HCT116 (cell line): ENCODE results near the gene MICAL1. TPM values are rescaled to one million over a fixed set of nuclear protein-coding genes. Genes with fewer than 3 reads are reported as not detected.

Source experiments
- ATAC-seq: fragments of 200-7000 bp; cut with Tn5 transposase; 2 replicates; pipeline ENCODE4 v1.9.1; 2020; ENCODE audit warnings: mild to moderate bottlenecking, moderate library complexity
- BruUV-seq: library from RNA; stranded (reverse); fragments of 400-500 nt; replicated peaks from 2 replicates; lab custom pipeline; 2021; lab: Mats Ljungman, UMichigan
- CTCF ChIA-PET: fragments of 300-600 bp; sonication (Branson Sonifier 250); formaldehyde crosslinking; loops from one replicate; lab custom pipeline; 2021; ENCODE audit warnings: antibody characterized with exemption; lab: Charles Lee
- POLR2A ChIA-PET: fragments of 300-600, 350-600 bp; sonication (Branson Sonifier 250); formaldehyde crosslinking; loops from one replicate; lab custom pipeline; 2021; ENCODE audit warnings: antibody characterized with exemption; lab: Charles Lee
- RAD21 ChIA-PET, 2 experiments: fragments of 300-600 bp; sonication (Branson Sonifier 250); formaldehyde crosslinking; loops; one replicate each; lab custom pipeline; 2023; ENCODE audit warnings: low total read pairs in 2 of 2; ENCODE audit not compliant: uncharacterized antibody in 2 of 2, unreplicated experiment in 2 of 2, low non-redundant PET in 1 of 2; lab: Charles Lee
- DNase-seq: peaks from one replicate; pipeline ENCODE4 v3.0.0-alpha.2; 2010; ENCODE audit warnings: low read depth, low spot score
- H2AFZ ChIP-seq: fragments of 200-600 bp; shearing (Covaris generic), sonication (generic); 2 replicates; pipeline ENCODE4 v1.6.1; 2017; ENCODE audit warnings: low read depth, mixed run types, mixed read lengths, antibody characterized with exemption, low read length; ENCODE audit not compliant: poor library complexity, severe bottlenecking
- H3K27ac ChIP-seq: 2 replicates; pipeline ENCODE4 v1.5.1; 2012; ENCODE audit warnings: low read depth, low read length
- H3K27me3 ChIP-seq: fragments of 200-600 bp; sonication (generic); 2 replicates; pipeline ENCODE4 v1.6.1; 2016; ENCODE audit warnings: mixed run types, low read length, mixed read lengths; ENCODE audit not compliant: insufficient read depth
- H3K36me3 ChIP-seq, 2 experiments: fragments of 200-500 bp in 1 of 2; fragments of 200-600 bp in 1 of 2; sonication (Bioruptor generic) in 1 of 2; sonication (generic) in 1 of 2; 2 replicates each; pipeline versions ENCODE4 v1.5.1 to v1.6.1; 2014 to 2016; ENCODE audit warnings: low read length in 2 of 2, inconsistent platforms in 1 of 2, mixed read lengths in 1 of 2, mixed run types in 1 of 2; ENCODE audit not compliant: insufficient read depth in 2 of 2, control insufficient read depth in 1 of 2
- H3K4me1 ChIP-seq, 2 experiments: fragments of 200-600 bp in 1 of 2; sonication (generic) in 1 of 2; 2 replicates each; pipeline versions ENCODE4 v1.5.1 to v1.6.1; 2012 to 2017; ENCODE audit warnings: low read length in 2 of 2, inconsistent platforms in 1 of 2, mild to moderate bottlenecking in 1 of 2, mixed read lengths in 1 of 2, mixed run types in 1 of 2, moderate library complexity in 1 of 2; ENCODE audit not compliant: insufficient read depth in 2 of 2, control insufficient read depth in 1 of 2
- H3K4me2 ChIP-seq: fragments of 200-600 bp; sonication (generic); 2 replicates; pipeline ENCODE4 v1.6.1; 2017; ENCODE audit warnings: mixed run types, low read length, mixed read lengths
- H3K4me3 ChIP-seq, 2 experiments: fragments of 200-600 bp in 1 of 2; sonication (generic) in 1 of 2; replicated peaks in 1 of 2; 2 replicates each; pipeline ENCODE4 v1.5.1; 2011 to 2016; ENCODE audit warnings: low read length in 2 of 2, control low read depth in 1 of 2, low read depth in 1 of 2, mild to moderate bottlenecking in 1 of 2, mixed read lengths in 1 of 2, mixed run types in 1 of 2
- H3K79me2 ChIP-seq: fragments of 200-600 bp; sonication (generic); 2 replicates; pipeline ENCODE4 v1.6.1; 2017; ENCODE audit warnings: mild to moderate bottlenecking, mixed run types, low read length, moderate library complexity, mixed read lengths; ENCODE audit not compliant: insufficient read depth
- H3K9ac ChIP-seq: fragments of 200-600 bp; sonication (generic); 2 replicates; pipeline ENCODE4 v1.6.1; 2016; ENCODE audit warnings: low read length, mixed read lengths
- H3K9me2 ChIP-seq: fragments of 200-600 bp; sonication (generic), shearing (Covaris generic); 2 replicates; pipeline ENCODE4 v1.6.1; 2017; ENCODE audit warnings: mixed run types, mild to moderate bottlenecking, moderate library complexity; ENCODE audit not compliant: insufficient read depth
- H3K9me3 ChIP-seq, 2 experiments: fragments of 200-500 bp in 1 of 2; fragments of 200-600 bp in 1 of 2; sonication (Bioruptor generic) in 1 of 2; sonication (generic) in 1 of 2; 2 replicates each; pipeline ENCODE4 v1.6.1; 2014 to 2017; ENCODE audit warnings: low read length in 2 of 2, mixed read lengths in 2 of 2, inconsistent platforms in 1 of 2, low read depth in 1 of 2, mild to moderate bottlenecking in 1 of 2, mixed run types in 1 of 2, moderate library complexity in 1 of 2; ENCODE audit not compliant: control insufficient read depth in 1 of 2, insufficient read depth in 1 of 2
- H4K20me1 ChIP-seq: fragments of 200-600 bp; sonication (generic), shearing (Covaris generic); 2 replicates; pipeline ENCODE4 v1.6.1; 2017; ENCODE audit warnings: mixed run types, mild to moderate bottlenecking, moderate library complexity; ENCODE audit not compliant: insufficient read depth
- ATF3 ChIP-seq: IDR thresholded peaks from 2 replicates; pipeline ENCODE4 v1.6.1; 2012
- CTCF ChIP-seq, 3 experiments: fragments of 200-600 bp in 1 of 3; sonication (generic) in 1 of 3; IDR thresholded peaks in 2 of 3; conservative IDR thresholded peaks in 1 of 3; 2 replicates each; pipeline ENCODE4 v1.5.1; 2012 to 2017; ENCODE audit warnings: low read depth in 2 of 3, low read length in 2 of 3, antibody characterized with exemption in 1 of 3, borderline replicate concordance in 1 of 3, control low read depth in 1 of 3, mild to moderate bottlenecking in 1 of 3, mixed read lengths in 1 of 3, mixed run types in 1 of 3, moderate library complexity in 1 of 3; ENCODE audit not compliant: insufficient read depth in 1 of 3
- EGR1 ChIP-seq: IDR thresholded peaks from 2 replicates; pipeline ENCODE4 v1.6.1; 2012; ENCODE audit warnings: low read depth
- ELF1 ChIP-seq: IDR thresholded peaks from 2 replicates; pipeline ENCODE4 v1.6.1; 2012; ENCODE audit warnings: low read depth, borderline replicate concordance
- EZH2phosphoT487 ChIP-seq: fragments of 200-600 bp; IDR thresholded peaks from 2 replicates; pipeline ENCODE4 v1.6.1; 2018; ENCODE audit warnings: antibody characterized with exemption, borderline replicate concordance
- FOSL1 ChIP-seq: IDR thresholded peaks from 2 replicates; pipeline ENCODE4 v1.6.1; 2012; ENCODE audit warnings: low read depth
- MAX ChIP-seq: IDR thresholded peaks from 2 replicates; pipeline ENCODE4 v1.6.1; 2012
- RAD21 ChIP-seq: IDR thresholded peaks from 2 replicates; pipeline ENCODE4 v1.6.1; 2012; ENCODE audit warnings: low read depth, mild to moderate bottlenecking
- SIN3A ChIP-seq: IDR thresholded peaks from 2 replicates; pipeline ENCODE4 v1.6.1; 2012; ENCODE audit warnings: low read depth
- SP1 ChIP-seq: IDR thresholded peaks from 2 replicates; pipeline ENCODE4 v1.6.1; 2012; ENCODE audit warnings: low read depth
- SRF ChIP-seq: IDR thresholded peaks from 2 replicates; pipeline ENCODE4 v1.6.1; 2012; ENCODE audit warnings: low read depth
- TCF7L2 ChIP-seq: IDR thresholded peaks from 2 replicates; pipeline ENCODE4 v1.7.0; 2011; ENCODE audit warnings: borderline replicate concordance, inconsistent platforms; ENCODE audit not compliant: insufficient read depth, insufficient read length; ENCODE audit errors: extremely low read depth
- YY1 ChIP-seq: IDR thresholded peaks from 2 replicates; pipeline ENCODE4 v1.6.1; 2011; ENCODE audit warnings: low read length, low read depth, moderate library complexity, mild to moderate bottlenecking; ENCODE audit not compliant: insufficient replicate concordance; ENCODE audit errors: extremely low read depth
- intact Hi-C: fragments of 100-400 bp; cut with micrococcal nuclease; formaldehyde crosslinking; loops from 2 replicates; pipeline ENCODE4 v1.10.0; 2022
- total RNA-seq: library from RNA; stranded (reverse); gene quantifications from one replicate; pipeline ENCODE4 v1.2.1, GENCODE V29; 2021; ENCODE audit not compliant: unreplicated experiment
- TF ChIP-seq, protein P1 (sequence below): IDR thresholded peaks from 2 replicates; pipeline ENCODE4 v1.6.1; 2011; ENCODE audit warnings: mild to moderate bottlenecking, low read length, moderate library complexity; ENCODE audit not compliant: insufficient replicate concordance; ENCODE audit errors: extremely low read depth

Gene MICAL1
- total RNA-seq, 1 experiment from 2014 or later = 23.9 TPM

DNA sequence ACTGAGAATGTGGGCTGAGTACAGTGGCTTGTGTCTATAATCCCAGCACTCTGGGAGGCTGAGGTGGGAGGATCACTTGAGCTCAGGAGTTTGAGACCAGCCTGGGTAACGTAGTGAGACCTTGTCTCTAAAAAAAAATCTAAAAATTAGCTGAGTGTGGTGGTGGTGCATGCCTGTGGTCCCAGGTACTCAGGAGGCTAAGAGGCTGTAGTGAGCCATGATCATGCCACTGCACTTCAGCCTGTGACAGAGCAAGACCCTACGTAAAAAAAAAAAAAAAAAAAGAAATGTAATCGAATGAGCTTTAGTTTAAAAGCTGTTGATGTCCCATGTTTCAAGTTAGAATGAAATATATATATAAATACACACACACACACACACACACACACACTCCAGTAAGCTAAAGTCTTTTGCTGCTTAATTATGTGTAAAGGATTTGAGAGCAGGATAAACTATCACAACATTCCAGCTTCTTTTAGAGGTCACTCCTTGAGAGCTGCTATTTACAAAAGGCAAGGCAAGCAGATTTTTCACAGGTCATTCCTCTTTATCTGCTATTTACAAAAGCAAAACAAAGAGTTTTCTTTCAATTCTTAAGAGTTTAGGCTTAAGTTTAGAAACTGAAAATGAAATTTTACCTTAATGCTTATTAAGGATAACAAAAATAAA is 4.7 kb upstream of the MICAL1 start:
- BruUV-seq = no TSS peak
- ATAC-seq = no peak
- CTCF ChIA-PET = interaction anchor here (1.2 kb wide), 1 partner anchor 272 kb away, joined by 3 read pairs; no protein-coding TSS in a partner anchor

More for the DNA sequence above, 4.7 kb upstream of the MICAL1 start:
- no peaks in the 10 kb centered on the region for H3K27me3 ChIP-seq
- peaks cover 6% of the 10 kb centered on the region; the same call in 1 of the 2 replicates for H4K20me1 ChIP-seq
- H3K9me3 ChIP-seq = no peaks in the 10 kb centered on the region
- ChIA-PET POLR2A (no interaction called here), RAD21 (no interaction called here)
- DNase-seq = no peak
- H2AFZ ChIP-seq = no peak overlapping the region
- intact Hi-C loops = no loop called here
- H3K9ac ChIP-seq = no peak overlapping the region
- peaks cover 20% of the 10 kb centered on the region for H3K79me2 ChIP-seq
- H3K4me3 ChIP-seq = no peak overlapping the region
- TF ChIP-seq SRF (no peak), EGR1 (no peak), CTCF (IDR thresholded peaks at IDR 0.05 in 2 of 3, conservative IDR thresholded peaks at IDR 0.05 in 1 of 3; ENCODE audit: borderline replicate concordance in 1 of 3, insufficient read depth in 1 of 3, low read depth in 2 of 3, low read length in 2 of 3) (no peak), FOSL1 (no peak), ELF1 (no peak), SIN3A (no peak), EZH2phosphoT487 (no peak), SP1 (no peak), TCF7L2 (no peak), YY1 (no peak), RAD21 (no peak), ATF3 (no peak), MAX (no peak)
- TF ChIP-seq, protein P1, sequence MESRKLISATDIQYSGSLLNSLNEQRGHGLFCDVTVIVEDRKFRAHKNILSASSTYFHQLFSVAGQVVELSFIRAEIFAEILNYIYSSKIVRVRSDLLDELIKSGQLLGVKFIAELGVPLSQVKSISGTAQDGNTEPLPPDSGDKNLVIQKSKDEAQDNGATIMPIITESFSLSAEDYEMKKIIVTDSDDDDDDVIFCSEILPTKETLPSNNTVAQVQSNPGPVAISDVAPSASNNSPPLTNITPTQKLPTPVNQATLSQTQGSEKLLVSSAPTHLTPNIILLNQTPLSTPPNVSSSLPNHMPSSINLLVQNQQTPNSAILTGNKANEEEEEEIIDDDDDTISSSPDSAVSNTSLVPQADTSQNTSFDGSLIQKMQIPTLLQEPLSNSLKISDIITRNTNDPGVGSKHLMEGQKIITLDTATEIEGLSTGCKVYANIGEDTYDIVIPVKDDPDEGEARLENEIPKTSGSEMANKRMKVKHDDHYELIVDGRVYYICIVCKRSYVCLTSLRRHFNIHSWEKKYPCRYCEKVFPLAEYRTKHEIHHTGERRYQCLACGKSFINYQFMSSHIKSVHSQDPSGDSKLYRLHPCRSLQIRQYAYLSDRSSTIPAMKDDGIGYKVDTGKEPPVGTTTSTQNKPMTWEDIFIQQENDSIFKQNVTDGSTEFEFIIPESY = no peak
- H3K9me2 ChIP-seq = no peaks in the 10 kb centered on the region
- H3K36me3 ChIP-seq = peaks cover 19 to 22% of the 10 kb centered on the region in 2 experiments; a peak in 3 of 4 replicates
- H3K4me1 ChIP-seq = peaks cover 0 to 34% of the 10 kb centered on the region in 2 experiments; a peak in 2 of 4 replicates
- no peak overlapping the region for H3K4me2 ChIP-seq
- H3K27ac ChIP-seq = no peak overlapping the region
